Measurements from ENCODE around the gene BEX1.
"Not testable (repeated sequence)": the region's sequence is repeated elsewhere in the genome, so short reads cannot be mapped to it uniquely, and the experiment has no call there.

BEX1 gene

GRCh38 chrX:103056902-103057301, 7.1 kb downstream of the BEX1 start:
- no peak for DNase-seq (ENCODE audit: low read depth)
- no peak overlapping the region for H3K4me3 ChIP-seq (ENCODE audit: low read length)
- TF ChIP-seq CTCF (IDR thresholded peaks at IDR 0.05; ENCODE audit: insufficient read depth, low read depth, low read length, missing control alignments) = no peak

- H3K4me3 ChIP-seq (ENCODE audit: low read length) = no peak overlapping the region
- TF ChIP-seq CTCF (IDR thresholded peaks at IDR 0.05; ENCODE audit: insufficient read depth, low read depth, low read length, missing control alignments) = no peak
- DNase-seq (ENCODE audit: low read depth) = no peak
Observed at GRCh38 chrX:103052625-103053024, 11.3 kb downstream of the BEX1 start.

GRCh38 chrX:103051260-103051789, 12.6 kb downstream of the BEX1 start:
- H3K4me3 ChIP-seq (ENCODE audit: low read length) = no peak overlapping the region
- no peak for TF ChIP-seq CTCF (IDR thresholded peaks at IDR 0.05; ENCODE audit: insufficient read depth, low read depth, low read length, missing control alignments)
- no peak for DNase-seq (ENCODE audit: low read depth)

- DNase-seq (ENCODE audit: low read depth); H3K4me3 ChIP-seq (ENCODE audit: low read length): not testable (repeated sequence)
Observed at GRCh38 chrX:103033371-103033770, 30.6 kb downstream of the BEX1 start.

GRCh38 chrX:103017542-103017941, 46.4 kb downstream of the BEX1 start:
- no peak for TF ChIP-seq CTCF (IDR thresholded peaks at IDR 0.05; ENCODE audit: insufficient read depth, low read depth, low read length, missing control alignments)
- no peak for DNase-seq (ENCODE audit: low read depth)
- no peak overlapping the region for H3K4me3 ChIP-seq (ENCODE audit: low read length)

GRCh38 chrX:103012945-103013344, 51.0 kb downstream of the BEX1 start:
- TF ChIP-seq CTCF (IDR thresholded peaks at IDR 0.05; ENCODE audit: insufficient read depth, low read depth, low read length, missing control alignments) = no peak
- DNase-seq (ENCODE audit: low read depth) = no peak

More at GRCh38 chrX:103012945-103013344, 51.0 kb downstream of the BEX1 start:
- H3K4me3 ChIP-seq (ENCODE audit: low read length) = no peak overlapping the region
